HG03175 (cell line): ENCODE measurements around the gene RHBDL1.

Experiments used
- ATAC-seq: cut with Tn5 transposase; IDR thresholded peaks from one replicate; pipeline ENCODE4 v1.9.1; 2021; ENCODE audit warnings: mild to moderate bottlenecking, moderate library complexity; ENCODE audit not compliant: unreplicated experiment

Gene RHBDL1

GRCh38 chr16:636206-637080, 39.0 kb upstream of the RHBDL1 start, which contains the start of gene METTL26:
TSS of gene METTL26 (minus strand) at chr16:636305. CDS start at chr16:636290, 15 bp downstream.
- ATAC-seq, result peak; percentile 81

GRCh38 chr16:637081-638018, 38.1 kb upstream of the RHBDL1 start:
- ATAC-seq, result no peak

- ATAC-seq, result no peak
Measured at GRCh38 chr16:638034-638543, 37.4 kb upstream of the RHBDL1 start.

GRCh38 chr16:638836-639235, 36.6 kb upstream of the RHBDL1 start:
- ATAC-seq, result no peak

GRCh38 chr16:640614-641013, 34.9 kb upstream of the RHBDL1 start:
- no peak for ATAC-seq

- peak; percentile 51 for ATAC-seq
Measured at GRCh38 chr16:641326-642188, 33.9 kb upstream of the RHBDL1 start, which contains the start of gene MCRIP2. TSS of gene MCRIP2 (plus strand) at chr16:641828. CDS start at chr16:641992, 164 bp downstream.

GRCh38 chr16:642189-643049, 33.1 kb upstream of the RHBDL1 start:
- peak; percentile 49 for ATAC-seq

- no peak for ATAC-seq
Measured at GRCh38 chr16:643050-643368, 32.5 kb upstream of the RHBDL1 start.

- no peak for ATAC-seq
Measured at GRCh38 chr16:644556-644955, 30.9 kb upstream of the RHBDL1 start.

GRCh38 chr16:645852-646678, 29.4 kb upstream of the RHBDL1 start:
- no peak for ATAC-seq

- ATAC-seq, result no peak
Measured at GRCh38 chr16:646679-647172, 28.7 kb upstream of the RHBDL1 start.

GRCh38 chr16:647173-647902, 28.1 kb upstream of the RHBDL1 start:
- ATAC-seq, result no peak

- no peak for ATAC-seq
Measured at GRCh38 chr16:648071-648780, 27.2 kb upstream of the RHBDL1 start.

- ATAC-seq, result peak; percentile 88
Measured at GRCh38 chr16:648781-649589, 26.5 kb upstream of the RHBDL1 start, which contains the start of gene WDR90. TSS of gene WDR90 (plus strand) at chr16:649365. CDS start at chr16:649417, 52 bp downstream.

GRCh38 chr16:649631-650030, 25.8 kb upstream of the RHBDL1 start:
- peak; percentile 26 for ATAC-seq

GRCh38 chr16:651844-652243, 23.6 kb upstream of the RHBDL1 start:
- no peak for ATAC-seq
